AG08396 (cell line): ENCODE results near the gene TBXAS1.

Experiments used
- DNase-seq: peaks from one replicate; pipeline ENCODE4 v3.0.0; 2012; ENCODE audit warnings: low spot score, mixed read lengths

The TBXAS1 gene

GRCh38 chr7:139948587-139949335, 119.7 kb downstream of the TBXAS1 start:
- no peak for DNase-seq

GRCh38 chr7:139949629-139950028, 120.6 kb downstream of the TBXAS1 start:
- no peak for DNase-seq

GRCh38 chr7:139950881-139951525, 121.9 kb downstream of the TBXAS1 start:
- no peak for DNase-seq

GRCh38 chr7:139953229-139953628, 124.2 kb downstream of the TBXAS1 start:
- DNase-seq = no peak

- DNase-seq = no peak
Measured at GRCh38 chr7:139955109-139955820, 126.2 kb downstream of the TBXAS1 start.

- DNase-seq = no peak
Measured at GRCh38 chr7:139958599-139959284, 129.7 kb downstream of the TBXAS1 start.

- no peak for DNase-seq
Measured at GRCh38 chr7:139959285-139959628, 130.2 kb downstream of the TBXAS1 start.

GRCh38 chr7:139959718-139960117, 130.7 kb downstream of the TBXAS1 start:
- DNase-seq = no peak

GRCh38 chr7:139960157-139960556, 131.1 kb downstream of the TBXAS1 start:
- no peak for DNase-seq

GRCh38 chr7:139965942-139966628, 137.0 kb downstream of the TBXAS1 start:
- DNase-seq = no peak

- no peak for DNase-seq
Measured at GRCh38 chr7:139966949-139967348, 137.9 kb downstream of the TBXAS1 start.

GRCh38 chr7:139968931-139969330, 139.9 kb downstream of the TBXAS1 start:
- no peak for DNase-seq

GRCh38 chr7:139972029-139972428, 143.0 kb downstream of the TBXAS1 start:
- no peak for DNase-seq

- no peak for DNase-seq
Measured at GRCh38 chr7:139973101-139974050, 144.3 kb downstream of the TBXAS1 start.

GRCh38 chr7:139974179-139974811, 145.2 kb downstream of the TBXAS1 start:
- DNase-seq = no peak

- no peak for DNase-seq
Measured at GRCh38 chr7:139976055-139976837, 147.2 kb downstream of the TBXAS1 start.

- no peak for DNase-seq
Measured at GRCh38 chr7:139976838-139977656, 148.0 kb downstream of the TBXAS1 start.

GRCh38 chr7:139981511-139981895, 152.4 kb downstream of the TBXAS1 start:
- DNase-seq = no peak
